GM12878 (cell line): ENCODE results near the gene IGF2BP2. TPM values are rescaled to one million over a fixed set of nuclear protein-coding genes. Genes with fewer than 3 reads are reported as not detected.

ENCODE experiments used
- ATAC-seq: fragments of 200-7000 bp; cut with Tn5 transposase; 3 replicates; pipeline ENCODE4 v1.9.1; 2020; ENCODE audit warnings: mild to moderate bottlenecking, moderate library complexity
- BruUV-seq: library from RNA; stranded (reverse); fragments of 400-500 nt; replicated peaks from 2 replicates; lab custom pipeline; 2021; lab: Mats Ljungman, UMichigan
- CTCF ChIA-PET: fragments of 300-600 bp; sonication (Branson Sonifier 250); formaldehyde crosslinking; extraction: SDS; loops from one replicate; lab custom pipeline; 2021; ENCODE audit warnings: inconsistent platforms; lab: Yijun Ruan, JAX
- POLR2A ChIA-PET: fragments of 350-600 bp; formaldehyde crosslinking; extraction: SDS; loops from one replicate; lab custom pipeline; 2021; ENCODE audit warnings: inconsistent platforms; lab: Charles Lee
- RAD21 ChIA-PET: fragments of 300-600 bp; sonication (Branson Sonifier 250); formaldehyde crosslinking; loops from one replicate; lab custom pipeline; 2023; ENCODE audit warnings: antibody characterized with exemption; ENCODE audit not compliant: unreplicated experiment; lab: Charles Lee
- SMC1A ChIA-PET: fragments of 300-600 bp; sonication (Branson Sonifier 250); formaldehyde crosslinking; loops from one replicate; lab custom pipeline; 2023; ENCODE audit not compliant: unreplicated experiment, uncharacterized antibody; lab: Charles Lee
- DNase-seq: peaks from one replicate; pipeline ENCODE4 v3.0.0-alpha.2; 2011; ENCODE audit warnings: low read depth, low spot score
- FAIRE-seq: peaks from 3 replicates; lab custom pipeline; 2011; peaks lifted over from hg19 to GRCh38; lab: Jason Lieb, UNC
- H2AFZ ChIP-seq: 2 replicates; pipeline ENCODE4 v1.6.0; 2011; ENCODE audit warnings: low read depth, low read length, control low read depth; ENCODE audit not compliant: control insufficient read depth
- H3K27ac ChIP-seq: 2 replicates; pipeline ENCODE4 v1.5.1; 2011; ENCODE audit warnings: control low read depth; ENCODE audit not compliant: control insufficient read depth, insufficient read depth
- H3K27me3 ChIP-seq, 2 experiments: replicated peaks in 1 of 2; 2 replicates each; pipeline versions ENCODE4 v1.6.0 to v1.6.1; 2011; ENCODE audit warnings: low read length in 1 of 2; ENCODE audit not compliant: control insufficient read depth in 2 of 2, insufficient read depth in 2 of 2
- H3K36me3 ChIP-seq, 2 experiments: 2 replicates each; pipeline ENCODE4 v1.5.1; 2011; ENCODE audit warnings: low read length in 1 of 2; ENCODE audit not compliant: control insufficient read depth in 2 of 2, insufficient read depth in 2 of 2
- H3K4me1 ChIP-seq: 2 replicates; pipeline ENCODE4 v1.6.1; 2011; ENCODE audit warnings: mild to moderate bottlenecking, low read length, moderate library complexity, mixed read lengths; ENCODE audit not compliant: control insufficient read depth, insufficient read depth
- H3K4me2 ChIP-seq: 2 replicates; pipeline ENCODE4 v1.6.0; 2011; ENCODE audit warnings: control low read depth; ENCODE audit not compliant: control insufficient read depth, insufficient read depth
- H3K4me3 ChIP-seq: fragments of 200-600 bp; sonication (generic); 2 replicates; pipeline ENCODE4 v1.5.1; 2016
- H3K79me2 ChIP-seq: 2 replicates; pipeline ENCODE4 v1.6.0; 2011; ENCODE audit warnings: low read length; ENCODE audit not compliant: control insufficient read depth, insufficient read depth
- H3K9ac ChIP-seq: 2 replicates; pipeline ENCODE4 v1.8.0; 2011; ENCODE audit warnings: low read length, control low read depth, mixed read lengths; ENCODE audit not compliant: control insufficient read depth, insufficient read depth
- H3K9me3 ChIP-seq: replicated peaks from 3 replicates; pipeline ENCODE4 v1.5.1; 2011; ENCODE audit warnings: mild to moderate bottlenecking, low read length; ENCODE audit not compliant: control insufficient read depth, insufficient read depth
- H4K20me1 ChIP-seq: 2 replicates; pipeline ENCODE4 v1.6.0; 2011; ENCODE audit not compliant: control insufficient read depth, insufficient read depth
- CEBPZ ChIP-seq: fragments of 150-350 bp; IDR thresholded peaks from 2 replicates; pipeline ENCODE4 v1.6.1; 2016; ENCODE audit warnings: low read depth, low read length
- CHD4 ChIP-seq: fragments of 200-600 bp; sonication (generic); IDR thresholded peaks from 2 replicates; pipeline ENCODE4 v1.6.1; 2016; ENCODE audit warnings: mild to moderate bottlenecking
- CUX1 ChIP-seq: IDR thresholded peaks from 2 replicates; pipeline ENCODE4 v1.6.1; 2012; ENCODE audit warnings: improper control_type of control experiment, low read depth, low read length; ENCODE audit not compliant: insufficient replicate concordance
- EGR1 ChIP-seq, 2 experiments: IDR thresholded peaks; 1 replicate in 1 of 2; 2 replicates in 1 of 2; pipeline ENCODE4 v1.6.1; 2011 to 2012; ENCODE audit warnings: low read depth in 2 of 2, low read length in 2 of 2, borderline replicate concordance in 1 of 2, mild to moderate bottlenecking in 1 of 2, moderate library complexity in 1 of 2
- IKZF1 ChIP-seq: fragments of 450-650 bp; conservative IDR thresholded peaks from 2 replicates; pipeline ENCODE4 v1.6.1; 2017; ENCODE audit warnings: antibody characterized with exemption, mild to moderate bottlenecking
- MAX ChIP-seq: IDR thresholded peaks from 2 replicates; pipeline ENCODE4 v1.6.1; 2012; ENCODE audit warnings: low read depth, low read length, improper control_type of control experiment
- SKIL ChIP-seq: fragments of 450-650 bp; IDR thresholded peaks from 2 replicates; pipeline ENCODE4 v1.6.1; 2017; ENCODE audit warnings: mild to moderate bottlenecking, low read depth, inconsistent platforms; ENCODE audit not compliant: poor library complexity, severe bottlenecking
- STAT3 ChIP-seq: IDR thresholded peaks from 2 replicates; pipeline ENCODE4 v1.6.1; 2011; ENCODE audit warnings: low read depth, low read length, improper control_type of control experiment
- ZNF217 ChIP-seq: fragments of 450-650 bp; IDR thresholded peaks from 2 replicates; pipeline ENCODE4 v1.6.1; 2017; ENCODE audit warnings: antibody characterized with exemption, mild to moderate bottlenecking
- ZSCAN29 ChIP-seq: fragments of 450-650 bp; IDR thresholded peaks from 2 replicates; pipeline ENCODE4 v1.6.1; 2017; ENCODE audit warnings: mild to moderate bottlenecking, moderate library complexity
- WGBS: methylation state at CpG from one replicate; pipeline ENCODE4 v1.1.6; 2016; ENCODE audit warnings: low lambda C conversion rate; ENCODE audit not compliant: insufficient replicate concordance, insufficient coverage; ENCODE audit errors: missing lambda C conversion rate; 5-methylcytosine and 5-hydroxymethylcytosine counted together
- in situ Hi-C: fragments of 300-500 bp; cut with MboI; formaldehyde crosslinking; loops from 9 replicates; pipeline ENCODE4 v1.14.3; 2018; ENCODE audit warnings: mixed read lengths
- intact Hi-C: fragments of 100-400 bp; cut with micrococcal nuclease; formaldehyde crosslinking; loops from one replicate; pipeline ENCODE4 v1.14.2; 2022; ENCODE audit not compliant: unreplicated experiment
- polyA plus RNA-seq, 11 experiments: library from polyadenylated mRNA; depleted of rRNA in 4 of 11; unstranded in 6 of 11; stranded (reverse) in 5 of 11; fragments of >200 nt; fragmentation: Nextera tagmentation in 4 of 11; fragmentation: Illumina TruSeq in 1 of 11; extraction: Ambion mirVana in 4 of 11; extraction: Trizol in 1 of 11; gene quantifications; 1 replicate in 1 of 11; 2 replicates in 10 of 11; pipeline versions ENCODE4 v1.2.1 to v1.2.3, GENCODE V29; 2011 to 2016; ENCODE audit warnings: inconsistent platforms in 2 of 11, missing spikeins in 2 of 11, low read depth in 1 of 11
- total RNA-seq, 4 experiments: library from RNA; depleted of rRNA in 3 of 4; stranded (reverse); fragments of >200 nt in 3 of 4; fragmentation: Illumina TruSeq in 1 of 4; extraction: Trizol in 1 of 4; gene quantifications; 2 replicates each; pipeline versions ENCODE4 v1.2.1 to v1.2.3, GENCODE V29; 2013 to 2021

Gene IGF2BP2
- total and polyA plus RNA-seq, 10 of the 15 experiments (the other 5 are each of a cell fraction or from before 2014, with no cell fraction given): 0.25 to 0.72 TPM; not detected in 8

GRCh38 chr3:185667574-185667973 is 157.3 kb downstream of the IGF2BP2 start:
- Histone ChIP-seq H3K4me2 (no peak overlapping the region), H3K9ac (no peak overlapping the region), H3K4me1 (no peaks in the 10 kb centered on the region), H3K36me3 (no peaks in the 10 kb centered on the region), H4K20me1 (no peaks in the 10 kb centered on the region), H3K27me3 (peaks cover 0 to 8% of the 10 kb centered on the region in 2 experiments), H3K79me2 (no peaks in the 10 kb centered on the region), H3K4me3 (no peak overlapping the region), H3K9me3 (no peaks in the 10 kb centered on the region), H3K27ac (no peak overlapping the region), H2AFZ (no peak overlapping the region)
- in situ Hi-C loops: no loop called here
- ChIA-PET RAD21 (no interaction called here), POLR2A (no interaction called here), CTCF (no interaction called here), SMC1A (interaction anchor here (0.6 kb wide), 1 partner anchor 511 kb away, joined by 3 read pairs; no protein-coding TSS in a partner anchor)
- intact Hi-C loops: no loop called here
- ATAC-seq: no peak
- DNase-seq: no peak
- BruUV-seq: no TSS peak
- FAIRE-seq: no peak
- TF ChIP-seq STAT3: no peak
- no peak for TF ChIP-seq SKIL
- no peak for TF ChIP-seq CEBPZ
- TF ChIP-seq IKZF1: no peak
- TF ChIP-seq CUX1: no peak
- TF ChIP-seq ZSCAN29: no peak
- TF ChIP-seq CHD4: no peak
- no peak for TF ChIP-seq MAX
- no peak for TF ChIP-seq ZNF217
- no peak for TF ChIP-seq EGR1 (IDR thresholded peaks at IDR 0.05; ENCODE audit: borderline replicate concordance in 1 of 2, low read depth in 2 of 2, low read length in 2 of 2)
- 54% methylated on average over 4 of the region's 4 CpGs for WGBS
